ENCODE data around the gene MAP3K7CL. TPM values are rescaled to one million over a fixed set of nuclear protein-coding genes. Genes with fewer than 3 reads are reported as not detected.

Gene MAP3K7CL
- total RNA-seq, 1 experiment from 2014 or later = 0.15 TPM

DNA sequence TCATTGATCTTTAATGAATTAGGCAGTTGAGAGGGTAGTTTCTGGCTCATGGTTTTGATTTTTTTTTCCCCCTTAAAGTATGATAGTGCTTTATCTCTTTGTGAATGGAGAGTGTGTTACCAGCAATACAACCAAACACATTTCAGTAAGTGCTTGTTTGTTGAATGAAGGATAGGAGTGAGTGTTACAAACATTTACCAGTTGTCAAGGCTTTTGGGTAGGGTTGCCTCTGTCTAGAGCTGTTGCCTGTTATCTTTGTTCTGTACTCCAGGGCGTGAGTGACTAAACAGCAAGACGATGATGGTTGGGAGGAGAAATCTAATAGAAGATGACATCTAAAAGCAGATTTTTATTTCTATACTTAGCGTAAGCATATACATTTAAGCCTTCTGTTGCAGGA, 21.5 kb downstream of the MAP3K7CL start:
- no peak for TF ChIP-seq FOXJ3 (CRISPR knock-in tag; IDR thresholded peaks at IDR 0.05; ENCODE audit: borderline replicate concordance)
- TF ChIP-seq ZNF317 (CRISPR knock-in tag; IDR thresholded peaks at IDR 0.05; ENCODE audit: borderline replicate concordance, low read depth) = no peak
- TF ChIP-seq ZNF416 (CRISPR knock-in tag; IDR thresholded peaks at IDR 0.05) = no peak
- TF ChIP-seq ESRRA (CRISPR knock-in tag; IDR thresholded peaks at IDR 0.05; ENCODE audit: borderline replicate concordance) = no peak
- TF ChIP-seq NR1H2 (CRISPR knock-in tag; IDR thresholded peaks at IDR 0.05) = no peak
- no peak for TF ChIP-seq TEAD1 (CRISPR knock-in tag; IDR thresholded peaks at IDR 0.05)
- H3K36me3 Mint-ChIP-seq = no peaks in the 10 kb centered on the region
- H3K27ac Mint-ChIP-seq = no peak overlapping the region
- no peaks in the 10 kb centered on the region for H3K9me3 Mint-ChIP-seq
- H3K4me3 Mint-ChIP-seq = no peak overlapping the region
- ATAC-seq = no peak
- CTCF ChIA-PET = no interaction called here
- no peak for DNase-seq (ENCODE audit: low spot score)
- H3K4me1 Mint-ChIP-seq = 0 out of 2 replicates have a peak, but pooled peaks cover 3% of the 10 kb centered on the region
- POLR2A ChIA-PET = interaction anchor here (0.5 kb wide), 1 partner anchor 53 kb away, joined by 4 read pairs; no protein-coding TSS in a partner anchor
- peaks cover 11% of the 10 kb centered on the region for H3K27me3 Mint-ChIP-seq (ENCODE audit: low read depth)

DNA sequence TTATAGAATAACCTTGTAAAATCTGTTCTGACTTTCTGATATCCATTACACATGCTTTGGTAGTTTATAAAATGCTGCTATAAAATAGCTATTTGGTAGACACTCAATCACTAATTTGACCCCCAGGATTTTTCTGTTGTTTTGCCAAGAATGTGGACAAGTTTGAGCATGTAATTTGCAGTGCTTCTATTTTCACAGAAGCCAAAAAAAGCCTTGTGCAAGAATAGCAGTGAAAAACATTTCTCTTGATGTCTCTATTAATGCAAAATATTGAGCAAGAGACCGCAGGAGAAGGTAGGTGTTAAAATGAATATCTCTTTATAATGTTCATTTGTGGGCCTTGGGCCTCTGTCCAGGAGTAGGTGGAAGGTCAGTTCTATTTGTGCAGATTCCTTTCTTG, 22.5 kb downstream of the MAP3K7CL start:
- Mint-ChIP-seq H3K9me3 (no peaks in the 10 kb centered on the region), H3K36me3 (no peaks in the 10 kb centered on the region), H3K27ac (no peak overlapping the region), H3K27me3 (ENCODE audit: low read depth) (peaks cover 11% of the 10 kb centered on the region), H3K4me1 (0 out of 2 replicates have a peak, but pooled peaks cover 3% of the 10 kb centered on the region), H3K4me3 (no peak overlapping the region)
- ChIA-PET CTCF (no interaction called here), POLR2A (no interaction called here)
- TF ChIP-seq, protein P1, sequence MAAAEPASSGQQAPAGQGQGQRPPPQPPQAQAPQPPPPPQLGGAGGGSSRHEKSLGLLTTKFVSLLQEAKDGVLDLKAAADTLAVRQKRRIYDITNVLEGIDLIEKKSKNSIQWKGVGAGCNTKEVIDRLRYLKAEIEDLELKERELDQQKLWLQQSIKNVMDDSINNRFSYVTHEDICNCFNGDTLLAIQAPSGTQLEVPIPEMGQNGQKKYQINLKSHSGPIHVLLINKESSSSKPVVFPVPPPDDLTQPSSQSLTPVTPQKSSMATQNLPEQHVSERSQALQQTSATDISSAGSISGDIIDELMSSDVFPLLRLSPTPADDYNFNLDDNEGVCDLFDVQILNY (CRISPR knock-in tag; IDR thresholded peaks at IDR 0.05) = no peak
- TF ChIP-seq, protein P2, sequence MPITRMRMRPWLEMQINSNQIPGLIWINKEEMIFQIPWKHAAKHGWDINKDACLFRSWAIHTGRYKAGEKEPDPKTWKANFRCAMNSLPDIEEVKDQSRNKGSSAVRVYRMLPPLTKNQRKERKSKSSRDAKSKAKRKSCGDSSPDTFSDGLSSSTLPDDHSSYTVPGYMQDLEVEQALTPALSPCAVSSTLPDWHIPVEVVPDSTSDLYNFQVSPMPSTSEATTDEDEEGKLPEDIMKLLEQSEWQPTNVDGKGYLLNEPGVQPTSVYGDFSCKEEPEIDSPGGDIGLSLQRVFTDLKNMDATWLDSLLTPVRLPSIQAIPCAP (CRISPR knock-in tag; IDR thresholded peaks at IDR 0.05) = no peak
- TF ChIP-seq SOX15 (CRISPR knock-in tag; IDR thresholded peaks at IDR 0.05) (no peak), NR2C2 (CRISPR knock-in tag; IDR thresholded peaks at IDR 0.05) (no peak), SMAD4 (CRISPR knock-in tag; IDR thresholded peaks at IDR 0.05) (no peak), GTF2I (CRISPR knock-in tag; conservative IDR thresholded peaks at IDR 0.05) (no peak), ZNF219 (CRISPR knock-in tag; IDR thresholded peaks at IDR 0.05; ENCODE audit: borderline replicate concordance) (no peak), JUN (CRISPR knock-in tag; IDR thresholded peaks at IDR 0.05) (no peak), SP1 (CRISPR knock-in tag; conservative IDR thresholded peaks at IDR 0.05) (no peak)
- TF ChIP-seq, protein P3, sequence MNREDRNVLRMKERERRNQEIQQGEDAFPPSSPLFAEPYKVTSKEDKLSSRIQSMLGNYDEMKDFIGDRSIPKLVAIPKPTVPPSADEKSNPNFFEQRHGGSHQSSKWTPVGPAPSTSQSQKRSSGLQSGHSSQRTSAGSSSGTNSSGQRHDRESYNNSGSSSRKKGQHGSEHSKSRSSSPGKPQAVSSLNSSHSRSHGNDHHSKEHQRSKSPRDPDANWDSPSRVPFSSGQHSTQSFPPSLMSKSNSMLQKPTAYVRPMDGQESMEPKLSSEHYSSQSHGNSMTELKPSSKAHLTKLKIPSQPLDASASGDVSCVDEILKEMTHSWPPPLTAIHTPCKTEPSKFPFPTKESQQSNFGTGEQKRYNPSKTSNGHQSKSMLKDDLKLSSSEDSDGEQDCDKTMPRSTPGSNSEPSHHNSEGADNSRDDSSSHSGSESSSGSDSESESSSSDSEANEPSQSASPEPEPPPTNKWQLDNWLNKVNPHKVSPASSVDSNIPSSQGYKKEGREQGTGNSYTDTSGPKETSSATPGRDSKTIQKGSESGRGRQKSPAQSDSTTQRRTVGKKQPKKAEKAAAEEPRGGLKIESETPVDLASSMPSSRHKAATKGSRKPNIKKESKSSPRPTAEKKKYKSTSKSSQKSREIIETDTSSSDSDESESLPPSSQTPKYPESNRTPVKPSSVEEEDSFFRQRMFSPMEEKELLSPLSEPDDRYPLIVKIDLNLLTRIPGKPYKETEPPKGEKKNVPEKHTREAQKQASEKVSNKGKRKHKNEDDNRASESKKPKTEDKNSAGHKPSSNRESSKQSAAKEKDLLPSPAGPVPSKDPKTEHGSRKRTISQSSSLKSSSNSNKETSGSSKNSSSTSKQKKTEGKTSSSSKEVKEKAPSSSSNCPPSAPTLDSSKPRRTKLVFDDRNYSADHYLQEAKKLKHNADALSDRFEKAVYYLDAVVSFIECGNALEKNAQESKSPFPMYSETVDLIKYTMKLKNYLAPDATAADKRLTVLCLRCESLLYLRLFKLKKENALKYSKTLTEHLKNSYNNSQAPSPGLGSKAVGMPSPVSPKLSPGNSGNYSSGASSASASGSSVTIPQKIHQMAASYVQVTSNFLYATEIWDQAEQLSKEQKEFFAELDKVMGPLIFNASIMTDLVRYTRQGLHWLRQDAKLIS (CRISPR knock-in tag; IDR thresholded peaks at IDR 0.05; ENCODE audit: borderline replicate concordance) = no peak
- no peak for DNase-seq (ENCODE audit: low spot score)
- ATAC-seq = no peak

DNA sequence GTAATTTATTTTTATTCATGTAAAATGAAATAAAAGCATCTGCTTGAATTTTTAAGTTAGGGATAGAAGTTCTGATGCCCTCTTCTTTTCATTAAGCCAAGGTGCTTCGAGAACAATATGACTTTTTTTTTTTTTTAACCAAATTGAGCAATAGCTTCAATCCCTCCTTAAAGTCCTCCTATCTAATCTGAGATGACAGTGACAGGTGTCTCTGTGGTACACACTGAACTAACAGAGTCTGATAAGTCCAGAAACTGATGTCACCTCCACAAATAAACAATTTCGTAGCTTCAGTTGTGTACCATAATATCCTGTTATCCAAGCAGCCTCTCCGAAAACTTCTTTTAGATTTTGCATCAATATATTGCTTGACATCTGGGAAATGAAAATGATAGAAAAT, 23.8 kb downstream of the MAP3K7CL start:
- Mint-ChIP-seq H3K27ac (no peak overlapping the region), H3K4me3 (no peak overlapping the region), H3K36me3 (no peaks in the 10 kb centered on the region), H3K27me3 (ENCODE audit: low read depth) (peaks cover 11% of the 10 kb centered on the region), H3K4me1 (0 out of 2 replicates have a peak, but pooled peaks cover 3% of the 10 kb centered on the region), H3K9me3 (no peaks in the 10 kb centered on the region)
- POLR2A ChIA-PET = no interaction called here
- ATAC-seq (no peak), DNase-seq (ENCODE audit: low spot score) (no peak)
- CTCF ChIA-PET = interaction anchor here (1.8 kb wide), 1 partner anchor 10 kb away, joined by 9 read pairs; no protein-coding TSS in a partner anchor
- TF ChIP-seq, protein P4, sequence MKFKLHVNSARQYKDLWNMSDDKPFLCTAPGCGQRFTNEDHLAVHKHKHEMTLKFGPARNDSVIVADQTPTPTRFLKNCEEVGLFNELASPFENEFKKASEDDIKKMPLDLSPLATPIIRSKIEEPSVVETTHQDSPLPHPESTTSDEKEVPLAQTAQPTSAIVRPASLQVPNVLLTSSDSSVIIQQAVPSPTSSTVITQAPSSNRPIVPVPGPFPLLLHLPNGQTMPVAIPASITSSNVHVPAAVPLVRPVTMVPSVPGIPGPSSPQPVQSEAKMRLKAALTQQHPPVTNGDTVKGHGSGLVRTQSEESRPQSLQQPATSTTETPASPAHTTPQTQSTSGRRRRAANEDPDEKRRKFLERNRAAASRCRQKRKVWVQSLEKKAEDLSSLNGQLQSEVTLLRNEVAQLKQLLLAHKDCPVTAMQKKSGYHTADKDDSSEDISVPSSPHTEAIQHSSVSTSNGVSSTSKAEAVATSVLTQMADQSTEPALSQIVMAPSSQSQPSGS (CRISPR knock-in tag; IDR thresholded peaks at IDR 0.05; ENCODE audit: borderline replicate concordance, low read depth) = no peak
- TF ChIP-seq, protein P5, sequence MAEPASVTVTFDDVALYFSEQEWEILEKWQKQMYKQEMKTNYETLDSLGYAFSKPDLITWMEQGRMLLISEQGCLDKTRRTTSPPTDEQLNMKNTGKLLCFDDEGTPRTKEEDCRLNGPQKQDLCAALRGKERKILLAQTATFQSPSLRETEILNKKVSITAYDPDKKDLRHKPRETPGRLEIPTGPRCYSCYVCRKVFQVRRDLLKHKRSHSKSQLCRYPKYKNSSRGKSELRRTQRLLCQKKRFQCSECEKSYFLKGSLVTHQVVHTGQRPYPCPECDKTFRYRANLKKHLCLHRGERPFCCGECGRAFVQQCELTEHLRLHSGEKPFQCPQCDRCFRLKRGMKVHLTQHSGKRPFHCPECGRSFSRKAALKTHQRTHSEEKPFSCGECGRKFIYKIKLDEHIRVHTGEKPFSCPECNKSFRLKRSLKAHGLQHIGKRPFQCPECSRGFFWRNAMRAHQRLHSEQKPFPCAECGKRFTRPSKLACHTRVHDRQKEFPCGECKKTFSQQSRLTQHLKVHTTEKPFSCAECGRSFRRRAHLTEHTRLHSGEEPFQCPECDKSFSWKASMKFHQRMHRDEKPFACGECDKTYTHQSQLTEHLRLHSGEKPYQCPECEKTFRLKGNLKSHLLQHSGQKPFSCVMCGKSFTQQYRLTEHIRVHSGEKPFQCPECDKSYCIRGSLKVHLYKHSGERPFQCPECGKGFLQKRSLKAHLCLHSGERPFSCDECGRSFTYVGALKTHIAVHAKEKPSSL (CRISPR knock-in tag; conservative IDR thresholded peaks at IDR 0.05) = no peak
- TF ChIP-seq, protein P6, sequence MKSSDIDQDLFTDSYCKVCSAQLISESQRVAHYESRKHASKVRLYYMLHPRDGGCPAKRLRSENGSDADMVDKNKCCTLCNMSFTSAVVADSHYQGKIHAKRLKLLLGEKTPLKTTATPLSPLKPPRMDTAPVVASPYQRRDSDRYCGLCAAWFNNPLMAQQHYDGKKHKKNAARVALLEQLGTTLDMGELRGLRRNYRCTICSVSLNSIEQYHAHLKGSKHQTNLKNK (CRISPR knock-in tag; IDR thresholded peaks at IDR 0.05) = no peak
- TF ChIP-seq, protein P7, sequence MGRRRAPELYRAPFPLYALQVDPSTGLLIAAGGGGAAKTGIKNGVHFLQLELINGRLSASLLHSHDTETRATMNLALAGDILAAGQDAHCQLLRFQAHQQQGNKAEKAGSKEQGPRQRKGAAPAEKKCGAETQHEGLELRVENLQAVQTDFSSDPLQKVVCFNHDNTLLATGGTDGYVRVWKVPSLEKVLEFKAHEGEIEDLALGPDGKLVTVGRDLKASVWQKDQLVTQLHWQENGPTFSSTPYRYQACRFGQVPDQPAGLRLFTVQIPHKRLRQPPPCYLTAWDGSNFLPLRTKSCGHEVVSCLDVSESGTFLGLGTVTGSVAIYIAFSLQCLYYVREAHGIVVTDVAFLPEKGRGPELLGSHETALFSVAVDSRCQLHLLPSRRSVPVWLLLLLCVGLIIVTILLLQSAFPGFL (CRISPR knock-in tag; IDR thresholded peaks at IDR 0.05; ENCODE audit: borderline replicate concordance) = no peak
- TF ChIP-seq NR2C2 (CRISPR knock-in tag; IDR thresholded peaks at IDR 0.05) (no peak), ZNF138 (CRISPR knock-in tag; conservative IDR thresholded peaks at IDR 0.05) (no peak)
- TF ChIP-seq, protein P1 (CRISPR knock-in tag; IDR thresholded peaks at IDR 0.05) = no peak

All from WTC11 (cell line).